ENCODE measurements around the gene CELF2. TPM values are rescaled to one million over a fixed set of nuclear protein-coding genes. Genes with fewer than 3 reads are reported as not detected.
A peak's percentile ranks its signal among the peaks of the same experiment; 100 is the strongest.

The CELF2 gene
- total and polyA plus RNA-seq, 10 donors: 13.5 to 180 (median 105) TPM

DNA sequence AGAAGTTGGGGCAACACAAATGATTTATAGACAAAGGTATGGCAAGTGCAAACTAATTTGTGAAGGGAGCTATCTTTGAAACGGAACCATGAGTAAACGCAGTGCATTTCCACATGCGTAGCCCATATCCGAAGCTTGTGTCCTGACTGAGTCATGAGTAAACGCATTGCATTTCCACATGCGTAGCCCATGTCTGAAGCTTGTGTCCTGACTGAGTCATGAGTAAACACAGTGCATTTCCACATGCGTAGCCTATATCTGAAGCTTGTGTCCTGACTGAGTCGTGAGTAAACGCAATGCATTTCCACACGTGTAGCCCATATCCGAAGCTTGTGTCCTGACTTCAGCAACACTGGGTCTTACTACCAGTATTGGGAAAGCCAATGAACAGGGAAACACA, 95.0 kb downstream of the CELF2 start:
- WGBS, 5 donors: 87 to 95% (median 90%) methylated on average over 11 of the region's 11 CpGs
- Histone ChIP-seq H3K27ac (no peak overlapping the region), H3K36me3 (no peaks in the 10 kb centered on the region), H3K4me1 (peaks cover 0 to 18% (median 7%) of the 10 kb centered on the region in 6 donors), H3K9me3 (no peaks in the 10 kb centered on the region), H3K4me3 (no peak overlapping the region), H3K27me3 (replicated peaks in 1 of 7) (no peaks in the 10 kb centered on the region)
- DNase-seq: no peak
- TF ChIP-seq, protein P1, sequence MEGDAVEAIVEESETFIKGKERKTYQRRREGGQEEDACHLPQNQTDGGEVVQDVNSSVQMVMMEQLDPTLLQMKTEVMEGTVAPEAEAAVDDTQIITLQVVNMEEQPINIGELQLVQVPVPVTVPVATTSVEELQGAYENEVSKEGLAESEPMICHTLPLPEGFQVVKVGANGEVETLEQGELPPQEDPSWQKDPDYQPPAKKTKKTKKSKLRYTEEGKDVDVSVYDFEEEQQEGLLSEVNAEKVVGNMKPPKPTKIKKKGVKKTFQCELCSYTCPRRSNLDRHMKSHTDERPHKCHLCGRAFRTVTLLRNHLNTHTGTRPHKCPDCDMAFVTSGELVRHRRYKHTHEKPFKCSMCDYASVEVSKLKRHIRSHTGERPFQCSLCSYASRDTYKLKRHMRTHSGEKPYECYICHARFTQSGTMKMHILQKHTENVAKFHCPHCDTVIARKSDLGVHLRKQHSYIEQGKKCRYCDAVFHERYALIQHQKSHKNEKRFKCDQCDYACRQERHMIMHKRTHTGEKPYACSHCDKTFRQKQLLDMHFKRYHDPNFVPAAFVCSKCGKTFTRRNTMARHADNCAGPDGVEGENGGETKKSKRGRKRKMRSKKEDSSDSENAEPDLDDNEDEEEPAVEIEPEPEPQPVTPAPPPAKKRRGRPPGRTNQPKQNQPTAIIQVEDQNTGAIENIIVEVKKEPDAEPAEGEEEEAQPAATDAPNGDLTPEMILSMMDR (IDR thresholded peaks at IDR 0.05 in 8 of 11, conservative IDR thresholded peaks at IDR 0.05 in 3 of 11): no peak
- TF ChIP-seq POLR2AphosphoS5 (IDR thresholded peaks at IDR 0.05) (no peak), POLR2A (IDR thresholded peaks at IDR 0.05) (no peak)
- intact Hi-C loops (cut with DNase I; ENCODE audit: low total_unique reads): loop anchor here (10.0 kb wide), 1 partner anchor 162 kb away; no protein-coding TSS in a partner anchor

DNA sequence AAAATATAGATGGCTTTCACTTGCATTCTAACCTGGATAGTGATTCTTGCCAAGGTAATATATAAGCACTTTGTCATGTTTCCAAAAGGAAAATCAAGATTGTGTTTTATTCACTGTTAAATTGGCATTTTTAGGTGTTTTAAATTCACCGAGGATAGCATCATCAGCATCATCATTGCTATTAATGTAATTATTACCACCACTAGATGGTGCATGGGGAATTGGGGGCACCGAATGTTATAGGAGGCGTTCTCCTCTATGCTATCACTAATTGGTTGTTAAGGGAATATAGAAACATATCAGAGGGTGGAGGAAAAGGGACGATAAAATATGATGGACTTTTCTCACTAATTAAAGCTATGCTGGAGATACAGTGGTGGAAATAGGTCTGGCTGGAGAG, 95.5 kb downstream of the CELF2 start:
- Histone ChIP-seq H3K27me3 (replicated peaks in 1 of 7) (no peaks in the 10 kb centered on the region), H3K36me3 (no peaks in the 10 kb centered on the region), H3K27ac (no peak overlapping the region), H3K9me3 (no peaks in the 10 kb centered on the region), H3K4me1 (peaks cover 0 to 18% (median 7%) of the 10 kb centered on the region in 6 donors), H3K4me3 (no peak overlapping the region)
- DNase-seq: no peak
- TF ChIP-seq POLR2A (IDR thresholded peaks at IDR 0.05): no peak
- no peak for TF ChIP-seq POLR2AphosphoS5 (IDR thresholded peaks at IDR 0.05)
- TF ChIP-seq, protein P1 (IDR thresholded peaks at IDR 0.05 in 8 of 11, conservative IDR thresholded peaks at IDR 0.05 in 3 of 11): peak in 10 of 11 experiments; percentile 31 to 70 (median 50)
- intact Hi-C loops (cut with DNase I; ENCODE audit: low total_unique reads): loop anchor here (10.0 kb wide), 1 partner anchor 162 kb away; no protein-coding TSS in a partner anchor
- 12 to 46% (median 23%) methylated on average over 4 of the region's 4 CpGs for WGBS, 5 donors

DNA sequence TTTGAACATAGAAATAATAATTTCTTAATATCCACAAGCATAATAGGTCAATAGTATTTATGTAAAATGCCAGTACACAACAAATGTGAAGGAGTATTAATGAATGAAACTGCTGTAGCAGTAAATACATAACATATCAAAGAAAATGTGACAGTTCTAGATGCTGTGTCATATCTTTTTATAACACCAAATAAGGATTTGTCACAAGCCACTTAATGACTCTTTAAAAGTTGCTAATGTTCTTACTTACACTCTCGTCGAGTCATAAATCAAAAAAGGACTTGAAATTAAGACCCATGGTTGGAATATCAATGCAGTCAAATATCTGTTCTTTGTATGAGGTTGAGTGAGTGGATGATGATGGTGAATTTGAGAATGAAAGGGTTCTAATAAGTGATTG, 96.6 kb downstream of the CELF2 start:
- H3K4me1 ChIP-seq: peaks cover 0 to 18% (median 7%) of the 10 kb centered on the region in 6 donors
- H3K27me3 ChIP-seq (replicated peaks in 1 of 7): no peaks in the 10 kb centered on the region
- no peak overlapping the region for H3K4me3 ChIP-seq
- no peaks in the 10 kb centered on the region for H3K9me3 ChIP-seq
- no peaks in the 10 kb centered on the region for H3K36me3 ChIP-seq
- TF ChIP-seq POLR2A (IDR thresholded peaks at IDR 0.05): no peak
- TF ChIP-seq, protein P1 (IDR thresholded peaks at IDR 0.05 in 8 of 11, conservative IDR thresholded peaks at IDR 0.05 in 3 of 11): no peak
- no peak for TF ChIP-seq POLR2AphosphoS5 (IDR thresholded peaks at IDR 0.05)
- no peak for DNase-seq
- intact Hi-C loops (cut with DNase I; ENCODE audit: low total_unique reads): loop anchor here (10.0 kb wide), 1 partner anchor 161 kb away; no protein-coding TSS in a partner anchor
- no peak overlapping the region for H3K27ac ChIP-seq
- 81 to 97% (median 90%) methylated on average over 2 of the region's 2 CpGs for WGBS, 5 donors

DNA sequence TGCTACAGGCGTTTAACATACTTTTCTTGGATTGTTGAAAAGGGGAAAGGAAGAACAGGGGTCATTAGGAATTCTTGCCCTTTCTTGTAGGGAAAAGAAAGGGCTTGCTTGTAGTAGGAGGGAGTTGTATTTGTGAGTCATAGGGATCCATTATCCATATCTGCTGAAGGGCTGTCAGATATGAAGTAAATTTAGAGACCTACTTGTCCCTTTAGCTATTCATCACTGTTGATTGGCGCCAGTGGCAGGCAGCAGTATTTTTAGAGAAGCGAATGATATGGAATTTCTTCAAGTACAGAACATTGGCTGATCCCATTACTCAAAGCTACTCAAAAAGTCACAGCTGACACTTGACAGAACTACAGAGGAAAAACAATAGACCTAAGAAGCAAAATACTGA, 97.7 kb downstream of the CELF2 start:
- no peak for TF ChIP-seq POLR2A (IDR thresholded peaks at IDR 0.05)

More for the DNA sequence above, 97.7 kb downstream of the CELF2 start:
- Histone ChIP-seq H3K4me1 (peaks cover 0 to 18% (median 7%) of the 10 kb centered on the region in 6 donors), H3K9me3 (no peaks in the 10 kb centered on the region), H3K36me3 (no peaks in the 10 kb centered on the region), H3K4me3 (no peak overlapping the region), H3K27ac (no peak overlapping the region), H3K27me3 (replicated peaks in 1 of 7) (no peaks in the 10 kb centered on the region)
- intact Hi-C loops (cut with DNase I; ENCODE audit: low total_unique reads): loop anchor here (10.0 kb wide), 1 partner anchor 159 kb away; no protein-coding TSS in a partner anchor
- DNase-seq: no peak
- WGBS, 5 donors: 83 to 87% (median 84%) methylated on average over 3 of the region's 3 CpGs

Measured in spleen (tissue), 11 donors.